OCI-M2 (cell line): ENCODE data around the gene PSPH.

Source experiments
- DNase-seq: peaks from one replicate; lab custom pipeline; 2025; ENCODE audit not compliant: unreplicated experiment; lab: John Stamatoyannopoulos, UW

The PSPH gene

DNA sequence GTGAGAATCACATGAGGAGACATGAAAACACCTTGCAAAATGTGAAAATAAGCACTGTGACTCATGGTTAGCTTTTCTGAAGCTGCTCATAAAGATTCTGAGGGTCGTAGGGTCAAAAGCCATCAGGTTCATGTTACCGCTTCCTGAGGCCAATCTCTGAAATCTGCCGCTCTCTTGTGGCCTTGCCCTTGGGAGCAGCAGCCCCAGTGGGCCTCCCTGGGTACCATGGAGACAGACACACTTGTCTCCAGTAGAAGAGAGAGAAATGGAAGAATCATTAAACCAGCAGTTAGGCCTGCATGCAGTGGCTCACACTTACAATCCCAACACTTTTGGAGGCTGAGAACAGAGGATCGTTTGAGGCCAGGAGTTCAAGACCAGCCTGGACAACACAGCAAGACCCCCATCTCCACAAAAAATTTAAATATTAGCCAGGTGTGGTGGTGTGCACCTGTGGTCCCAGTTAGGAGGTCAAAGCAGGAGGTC lies 44.0 kb downstream of the PSPH start:
- no peak for DNase-seq

DNA sequence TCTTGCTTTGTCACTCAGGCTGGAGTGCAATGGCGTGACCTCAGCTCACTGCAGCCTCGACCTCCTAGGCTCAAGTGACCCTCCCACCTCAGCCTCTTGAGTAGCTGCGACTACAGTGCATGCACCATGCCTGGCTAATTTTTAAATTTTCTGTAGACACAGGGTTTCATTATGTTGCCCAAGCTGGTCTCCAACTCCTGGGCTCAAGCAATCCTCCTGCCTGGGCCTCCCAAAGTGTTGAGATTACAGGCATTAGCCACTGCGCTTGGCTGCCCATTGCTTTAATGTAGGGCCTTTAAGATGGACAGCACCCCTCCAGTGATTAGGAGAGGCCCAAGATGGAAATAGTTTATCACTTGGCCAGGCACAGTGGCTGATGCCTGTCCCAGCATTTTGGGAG lies 47.5 kb downstream of the PSPH start:
- no peak for DNase-seq

DNA sequence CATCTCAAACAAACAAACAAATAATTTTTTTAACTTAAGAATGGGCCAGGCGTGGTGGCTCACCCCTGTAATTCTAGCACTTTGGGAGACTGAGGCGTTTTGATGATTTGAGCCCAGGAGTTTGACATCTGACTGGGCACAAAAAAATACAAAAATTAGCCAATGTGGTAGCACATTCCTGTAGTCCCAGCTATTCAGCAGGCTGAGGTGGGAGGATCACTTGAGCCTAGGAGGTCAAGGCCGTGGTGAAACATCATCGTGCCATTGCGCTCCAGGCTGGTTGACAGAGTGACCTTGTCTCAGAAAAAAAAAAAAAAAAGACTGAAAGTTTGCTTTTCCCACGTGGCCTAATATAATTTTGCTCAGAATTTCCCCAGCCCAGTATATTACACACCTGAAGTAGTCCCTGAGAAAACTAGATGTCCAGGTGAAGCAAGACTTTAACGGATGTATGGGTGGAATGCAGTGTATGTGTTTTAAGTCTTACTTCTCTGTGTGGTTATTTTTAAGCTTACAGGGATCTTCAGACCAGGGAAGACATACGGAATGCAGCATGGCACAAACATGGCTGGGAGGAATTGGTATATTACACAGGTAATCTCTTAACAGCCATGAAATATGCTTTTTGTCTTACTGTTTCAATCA lies 54.3 kb downstream of the PSPH start:
- DNase-seq = no peak

- no peak for DNase-seq
Observed at GRCh38 chr7:55992346-55992745, 58.9 kb downstream of the PSPH start.

GRCh38 chr7:55983537-55983936 lies 67.7 kb downstream of the PSPH start:
- no peak for DNase-seq

DNA sequence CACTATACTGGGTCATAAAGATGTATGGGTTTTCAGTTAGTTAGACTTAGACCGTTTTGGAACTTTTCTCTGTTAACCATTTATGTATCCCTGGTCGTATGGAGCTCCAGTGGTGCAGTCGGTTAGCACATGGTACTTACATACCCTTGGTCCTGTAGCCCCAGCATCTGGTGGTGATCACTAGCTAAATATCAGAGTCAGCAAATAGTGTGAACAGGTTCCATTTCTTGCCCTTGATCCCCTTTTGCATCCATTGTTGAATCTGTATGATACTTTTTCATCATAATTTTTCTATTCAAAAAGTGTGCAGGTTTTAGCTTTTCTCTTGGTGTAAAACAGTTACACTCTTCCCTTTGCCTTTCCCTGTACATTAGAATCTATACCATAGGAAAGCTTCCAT lies 71.0 kb downstream of the PSPH start:
- DNase-seq = no peak

- DNase-seq = no peak
Observed at GRCh38 chr7:55977831-55978230, 73.4 kb downstream of the PSPH start.

GRCh38 chr7:55975988-55976633 lies 75.1 kb downstream of the PSPH start:
- no peak for DNase-seq

DNA sequence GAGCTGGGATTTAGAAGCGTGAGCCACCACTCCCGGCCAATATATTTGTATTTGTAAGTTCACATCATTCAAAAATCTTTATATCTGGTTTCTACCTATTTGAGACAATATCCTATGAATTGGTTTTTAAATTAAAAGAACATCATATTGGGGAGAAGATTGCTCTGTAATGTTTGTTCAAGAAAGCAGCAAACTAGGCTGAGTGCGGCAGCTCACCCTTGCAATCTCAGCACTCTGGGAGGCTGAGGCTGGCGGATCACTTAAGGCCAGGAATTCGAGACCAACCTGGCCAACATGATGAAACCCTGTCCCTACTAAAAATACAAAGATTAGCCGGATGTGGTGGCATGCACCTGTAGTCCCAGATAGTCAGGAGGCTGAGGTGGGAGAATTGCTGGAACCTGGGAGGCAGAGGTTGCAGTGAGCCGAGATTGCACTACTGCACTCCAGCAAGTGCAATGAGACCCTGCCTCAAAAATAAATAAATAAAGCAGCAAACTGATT lies 77.4 kb downstream of the PSPH start:
- no peak for DNase-seq

DNA sequence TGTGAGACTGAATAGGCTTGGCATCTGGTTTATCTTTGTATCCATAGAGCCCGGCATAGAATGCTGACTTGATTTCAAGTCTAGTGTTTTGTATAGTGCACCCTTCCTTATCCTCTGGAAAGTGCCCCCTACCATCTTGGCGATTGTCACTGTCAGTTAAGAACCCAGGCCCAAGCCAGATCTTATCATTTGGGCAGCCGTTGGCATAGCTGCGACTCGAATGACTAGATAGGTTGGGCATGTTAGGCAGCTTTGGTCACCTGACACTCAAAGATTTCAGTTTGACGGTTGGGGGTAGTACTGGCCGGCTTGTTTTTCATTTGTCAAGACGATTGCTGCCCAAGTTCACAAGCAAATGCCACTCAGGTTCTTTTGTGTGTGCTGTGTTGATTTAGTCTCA lies 80.3 kb downstream of the PSPH start:
- no peak for DNase-seq

GRCh38 chr7:55970561-55970960 lies 80.7 kb downstream of the PSPH start:
- DNase-seq = no peak

DNA sequence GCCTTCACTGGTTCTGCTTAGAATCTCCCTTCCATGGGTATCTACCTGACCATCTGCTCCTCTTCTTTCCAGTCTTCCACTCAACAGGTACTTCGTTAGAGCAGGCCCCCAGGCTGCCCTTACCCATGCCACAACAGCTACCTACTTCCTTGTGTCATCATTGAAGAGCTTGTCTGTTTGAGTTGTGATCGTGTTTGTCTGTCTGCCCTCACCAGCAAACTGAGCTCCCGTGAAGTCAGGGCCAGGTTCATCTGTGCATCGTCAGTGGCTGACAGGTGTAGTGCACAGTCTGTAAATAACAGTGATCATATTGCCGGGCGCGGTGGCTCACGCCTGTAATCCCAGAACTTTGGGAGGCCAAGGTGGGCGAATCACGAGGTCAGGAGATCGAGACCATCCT lies 81.9 kb downstream of the PSPH start:
- DNase-seq = no peak

DNA sequence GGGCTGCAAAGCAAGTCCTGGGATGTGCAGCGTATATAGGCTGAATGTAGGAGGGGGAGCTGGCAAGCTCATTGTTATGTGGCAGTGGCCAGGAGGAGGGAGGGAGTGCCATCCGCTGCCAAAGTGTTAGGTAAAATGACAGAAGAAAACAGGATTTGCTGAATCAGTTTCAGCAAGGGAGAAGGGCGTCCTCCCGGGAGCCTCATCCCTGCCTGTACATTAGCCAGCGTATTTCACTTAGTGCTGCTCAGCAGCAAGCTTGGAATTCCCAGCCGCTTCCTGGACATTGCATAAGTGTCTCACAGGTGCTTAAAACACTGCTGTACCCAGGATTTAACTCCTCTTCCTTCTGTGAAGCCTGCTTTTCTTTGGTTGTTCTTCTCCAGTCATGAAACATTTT lies 84.4 kb downstream of the PSPH start:
- DNase-seq = no peak

- no peak for DNase-seq
Observed at GRCh38 chr7:55965805-55966421, 85.3 kb downstream of the PSPH start.

- no peak for DNase-seq
Observed at GRCh38 chr7:55965100-55965470, 86.2 kb downstream of the PSPH start.

- no peak for DNase-seq
Observed at GRCh38 chr7:55964261-55965099, 86.8 kb downstream of the PSPH start, which contains the start of gene NIPSNAP2. TSS of gene NIPSNAP2 (plus strand) at chr7:55964585. CDS start at chr7:55964610, 25 bp downstream.

- DNase-seq = no peak
Observed at GRCh38 chr7:55963584-55964168, 87.6 kb downstream of the PSPH start.

GRCh38 chr7:55962014-55962413 lies 89.2 kb downstream of the PSPH start:
- no peak for DNase-seq
